Stimulated activated CD4-positive, alpha-beta T cell treated with anti-CD3 and anti-CD28 coated beads, Interleukin-2, amount 100 ng/mL, for 24 hours (primary cell): ENCODE results near the gene NRXN3.

ENCODE experiments used
- DNase-seq, 2 donors: peaks; one replicate each; pipeline ENCODE4 v3.0.0-alpha.2; 2020

NRXN3 gene

DNA sequence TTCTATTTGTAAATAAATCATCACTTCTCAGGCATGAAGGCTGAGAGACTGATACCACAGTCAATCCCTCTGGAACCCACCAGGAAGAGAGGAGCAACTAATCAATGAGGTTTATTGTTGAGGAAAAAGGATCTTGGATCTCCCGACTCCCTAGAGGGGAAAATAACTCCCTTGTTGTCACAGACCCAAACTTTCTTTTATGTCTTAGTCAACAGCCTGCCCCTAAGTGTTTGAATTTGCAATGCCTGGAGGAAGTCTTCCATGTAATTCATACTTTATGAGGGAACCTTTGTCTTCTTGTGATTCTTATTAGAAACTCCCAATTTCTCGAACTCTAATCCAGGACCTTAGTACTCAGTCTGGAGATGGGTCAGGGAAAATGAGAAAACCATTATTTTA, 1235.3 kb downstream of the NRXN3 start:
- DNase-seq, result no peak

DNA sequence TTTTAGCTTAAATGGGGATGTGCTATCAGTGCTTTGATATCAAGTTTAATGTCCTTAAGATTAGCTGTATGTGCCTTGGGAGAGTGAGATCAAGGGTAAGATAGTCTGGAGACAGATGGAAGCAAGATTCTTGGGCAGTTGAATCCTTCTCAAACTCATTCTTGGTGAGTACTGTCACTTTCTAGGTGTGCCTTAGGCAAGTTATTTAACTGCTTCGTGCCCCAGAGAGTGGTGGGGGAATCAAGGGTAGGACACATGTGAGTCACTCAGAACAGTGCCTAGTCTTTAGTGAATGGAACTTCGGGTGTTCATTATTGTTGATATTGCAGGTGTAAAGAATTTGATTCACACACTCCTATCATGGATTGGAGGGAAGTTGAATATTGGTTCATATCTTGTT, 1237.4 kb downstream of the NRXN3 start:
- no peak for DNase-seq

DNA sequence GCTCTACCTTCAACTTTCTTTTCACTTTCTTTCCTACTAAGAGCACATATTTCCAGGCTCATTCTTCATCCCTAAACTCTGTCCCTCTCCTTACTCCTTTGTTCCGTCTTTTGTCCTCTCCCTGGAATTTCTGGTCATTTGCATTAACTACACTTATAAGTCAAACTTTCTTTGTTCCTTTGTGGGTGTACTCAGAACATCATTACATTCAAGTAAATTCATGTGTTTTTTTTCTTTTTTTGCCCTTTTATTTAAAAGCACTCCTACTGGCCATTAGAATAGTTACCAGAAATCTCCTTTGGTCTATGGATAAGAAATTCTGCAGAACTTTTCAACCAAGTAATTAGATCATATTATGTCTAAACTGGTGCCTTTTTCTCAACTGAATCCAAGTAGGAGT, 1238.5 kb downstream of the NRXN3 start:
- no peak for DNase-seq

- no peak for DNase-seq
These were observed 1241.4 kb downstream of the NRXN3 start for GRCh38 chr14:79411403-79412174.

GRCh38 chr14:79412822-79413221, 1242.6 kb downstream of the NRXN3 start:
- DNase-seq, result no peak

DNA sequence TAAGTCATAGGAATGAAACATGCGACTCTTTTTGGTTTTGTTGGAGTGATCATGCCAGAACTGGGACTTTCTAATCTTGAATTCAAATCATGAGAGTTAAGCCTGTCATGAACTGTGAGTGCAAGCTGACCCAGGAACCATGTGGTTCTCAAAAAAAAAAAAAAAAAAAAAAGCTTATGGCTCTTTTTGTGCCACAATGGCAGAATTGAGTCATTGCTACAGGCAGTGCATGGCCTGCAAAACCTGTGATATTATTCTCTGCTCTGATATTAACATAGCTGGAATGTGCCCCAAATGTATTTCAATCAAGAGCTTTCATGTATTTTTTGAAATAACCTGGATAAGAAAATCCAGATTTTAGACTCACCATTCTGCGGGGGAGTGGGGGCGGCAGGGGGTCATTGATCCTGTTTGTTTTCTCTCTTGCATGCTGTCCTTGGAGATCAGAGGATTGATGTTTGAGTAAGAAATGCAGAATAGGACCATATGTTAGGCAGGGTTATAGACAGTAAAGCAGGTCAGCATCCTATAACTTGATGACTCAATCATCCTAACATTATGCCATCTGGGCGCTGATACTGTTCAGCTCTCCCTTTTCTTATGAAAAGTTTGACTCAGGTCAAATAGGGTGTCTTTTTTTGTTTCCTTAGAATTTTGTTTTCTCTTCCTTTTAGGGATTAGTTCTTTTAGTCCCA, 1243.7 kb downstream of the NRXN3 start:
- DNase-seq, result no peak

DNA sequence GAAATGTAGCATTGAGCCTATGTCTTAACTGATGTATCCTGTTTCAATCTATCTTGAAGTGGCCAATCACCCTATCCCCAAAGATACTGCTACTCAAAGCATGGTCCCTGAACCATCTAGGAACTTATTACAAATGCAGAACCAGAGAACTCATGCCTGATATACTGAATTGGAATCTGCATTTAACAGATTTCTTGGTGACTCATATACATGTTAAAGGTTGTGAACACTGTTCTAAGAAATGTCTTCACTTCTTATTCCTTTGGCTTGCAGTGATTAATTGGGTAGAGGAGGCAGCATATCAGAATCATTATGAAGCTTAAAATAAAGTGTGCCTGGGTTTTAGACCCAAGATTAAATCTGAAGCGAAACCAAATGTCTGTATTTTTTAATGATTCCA, 1245.6 kb downstream of the NRXN3 start:
- DNase-seq, result no peak

GRCh38 chr14:79417961-79418360, 1247.8 kb downstream of the NRXN3 start:
- DNase-seq, result no peak

GRCh38 chr14:79418649-79419415, 1248.7 kb downstream of the NRXN3 start:
- DNase-seq, result no peak

DNA sequence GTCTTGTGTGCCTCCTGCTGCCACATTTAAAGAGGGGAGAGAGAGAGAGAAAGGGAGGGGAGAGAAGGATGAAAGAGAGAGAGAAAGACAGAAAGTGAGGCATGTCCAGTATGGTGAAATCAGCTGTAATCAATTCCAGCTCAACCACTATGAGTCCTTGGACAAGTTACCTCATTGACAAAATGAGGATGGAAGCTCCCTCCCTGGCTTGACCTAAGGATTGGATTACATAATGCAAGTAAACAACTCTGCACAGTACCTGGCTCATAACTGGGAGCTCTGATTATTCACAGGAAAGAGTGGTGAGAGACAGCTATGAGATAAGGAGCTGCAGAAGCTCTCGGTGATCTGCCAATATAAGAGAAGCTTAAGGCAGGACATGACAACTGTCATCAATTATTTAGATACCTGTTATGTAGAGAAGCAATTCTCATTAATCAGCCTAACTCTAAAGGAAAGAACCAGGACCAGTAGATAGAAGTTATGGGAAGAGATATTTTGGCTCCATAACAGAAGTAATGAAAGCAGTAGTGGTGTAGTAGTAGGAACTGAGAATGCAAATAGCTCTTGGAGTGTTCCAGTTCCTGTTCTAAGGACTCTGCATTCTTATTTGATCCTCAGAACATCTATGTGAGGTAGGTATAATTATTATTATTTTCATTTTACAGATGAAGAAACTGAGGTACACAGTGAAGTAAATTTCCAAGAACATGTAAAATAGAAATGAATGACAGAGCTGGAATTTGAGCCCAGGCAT, 1249.6 kb downstream of the NRXN3 start:
- DNase-seq, result no peak

DNA sequence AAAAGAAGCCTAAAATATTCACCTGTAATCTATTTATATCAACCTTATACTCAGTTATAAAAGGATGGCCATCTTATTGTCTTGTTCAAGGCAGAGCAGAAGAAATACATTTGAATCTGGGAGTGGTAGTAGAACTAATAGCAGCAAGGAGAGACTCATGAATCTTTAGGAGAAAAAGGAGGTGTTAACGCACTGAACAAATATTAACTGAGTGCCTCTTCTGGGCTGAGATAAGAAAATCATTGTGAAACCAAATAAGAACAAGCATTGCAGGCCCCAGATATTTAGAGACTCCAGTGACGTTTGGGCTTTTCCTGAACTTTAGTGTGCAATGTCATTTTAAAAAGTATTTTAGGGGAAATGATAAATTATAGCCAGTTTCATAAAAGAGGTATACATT, 1250.6 kb downstream of the NRXN3 start:
- DNase-seq, result no peak

- no peak for DNase-seq
These were observed 1251.6 kb downstream of the NRXN3 start for GRCh38 chr14:79421811-79422210.

DNA sequence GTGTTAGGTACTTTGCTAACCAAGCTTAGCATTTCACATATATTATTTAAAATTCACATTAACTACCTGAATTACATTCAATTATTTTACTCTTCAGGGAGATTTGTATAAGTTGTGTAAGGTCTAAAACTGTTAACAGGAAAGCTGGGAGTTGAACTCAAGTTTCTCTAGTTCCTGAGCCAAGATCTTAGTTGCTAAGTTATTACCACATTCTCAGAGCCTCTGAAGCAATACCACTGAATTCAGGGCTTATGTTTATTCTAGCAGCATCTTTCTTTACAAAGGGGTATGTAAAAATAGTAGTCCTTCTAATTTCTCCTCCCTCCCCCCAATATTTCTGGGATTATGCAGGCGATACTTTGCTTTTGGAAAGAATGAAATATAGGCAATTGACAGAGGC, 1254.3 kb downstream of the NRXN3 start:
- no peak for DNase-seq

DNA sequence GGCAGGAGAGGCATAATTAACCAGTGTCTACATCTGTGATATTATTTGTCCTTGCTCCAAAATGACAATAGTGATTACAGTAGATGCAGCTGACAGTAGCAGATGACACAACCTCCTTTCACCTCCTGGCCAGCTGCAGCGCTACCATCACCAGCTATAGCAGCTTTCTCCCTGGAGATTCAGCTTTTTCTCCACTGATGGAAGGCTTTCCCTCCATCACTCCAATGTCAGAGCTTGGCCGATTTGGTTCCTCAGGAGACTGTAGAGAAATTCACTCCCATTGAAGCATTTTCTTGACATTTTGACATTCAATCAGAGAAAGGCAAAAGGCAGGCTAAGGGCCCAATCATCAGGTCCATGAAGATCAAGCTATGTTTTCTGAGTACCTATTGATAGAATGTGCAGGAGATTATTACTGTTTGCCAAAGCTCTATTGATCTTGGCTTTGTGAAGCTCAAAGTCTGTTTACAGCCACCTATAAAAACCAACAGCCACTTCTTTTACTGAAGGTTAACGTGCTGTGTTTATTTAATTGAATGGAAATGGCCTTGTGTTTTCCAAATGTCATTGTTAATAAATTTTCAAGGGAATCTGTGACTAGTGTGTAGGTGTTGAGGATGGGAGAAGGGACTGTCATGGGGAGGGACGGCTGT, 1256.1 kb downstream of the NRXN3 start:
- no peak for DNase-seq

DNA sequence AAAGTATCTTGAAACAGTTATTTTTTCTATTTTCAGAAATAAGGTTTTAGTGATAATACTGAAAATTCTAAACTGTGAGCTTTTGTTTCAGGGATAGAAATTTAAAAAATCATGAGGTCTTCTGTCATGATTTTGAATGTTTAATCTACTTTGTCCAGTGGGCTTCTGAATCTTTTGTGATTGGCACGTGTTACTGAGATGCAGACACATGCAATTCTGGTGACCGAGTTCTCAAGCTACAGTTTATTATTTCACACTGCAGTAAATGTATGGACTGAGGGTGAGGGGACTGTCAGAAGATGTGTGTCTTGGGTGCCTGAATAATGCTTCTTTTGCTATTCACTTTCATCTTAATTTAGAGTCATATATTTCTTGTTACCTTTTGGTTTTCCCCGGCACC, 1262.5 kb downstream of the NRXN3 start:
- DNase-seq, result no peak

DNA sequence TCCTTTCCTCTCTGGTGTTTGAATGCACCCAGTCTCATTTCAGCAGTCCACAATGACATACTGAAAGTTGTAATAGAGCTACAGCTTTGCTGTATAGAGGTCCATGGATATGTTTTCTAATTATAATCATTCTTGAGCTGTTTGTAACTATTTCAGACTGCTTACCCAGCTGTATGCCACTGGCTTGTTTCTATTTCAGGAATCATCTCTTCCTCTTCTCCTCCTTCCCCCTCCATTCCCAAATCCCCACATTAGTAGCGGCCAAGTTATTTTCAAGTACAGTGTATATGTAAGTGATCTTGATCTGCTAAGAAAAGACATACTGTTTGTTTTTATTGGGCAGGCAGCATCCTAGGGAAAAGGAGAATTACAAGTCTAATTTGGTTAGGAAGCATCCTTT, 1266.2 kb downstream of the NRXN3 start:
- no peak for DNase-seq

DNA sequence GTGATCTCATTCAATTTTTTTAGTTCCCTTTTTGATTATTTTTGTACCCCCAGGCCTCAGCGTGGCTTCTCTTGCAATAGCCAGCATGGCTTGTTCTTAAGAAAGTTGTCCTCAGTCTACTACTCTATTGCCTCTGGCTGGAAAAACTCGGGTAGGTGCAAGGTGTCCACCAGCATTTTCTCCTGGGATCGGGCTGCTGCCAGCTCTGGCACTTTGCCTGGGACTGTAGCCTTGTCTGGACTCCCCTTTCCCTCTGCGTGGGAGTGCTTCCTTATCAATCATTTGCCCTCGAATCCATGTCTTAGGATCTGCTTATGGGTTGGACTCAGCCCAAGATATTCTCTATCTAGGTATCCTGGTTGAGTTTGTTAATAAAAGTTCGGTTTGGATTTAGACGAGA, 1267.8 kb downstream of the NRXN3 start:
- DNase-seq, result no peak

GRCh38 chr14:79438696-79439342, 1268.6 kb downstream of the NRXN3 start:
- no peak for DNase-seq

GRCh38 chr14:79442786-79443185, 1272.6 kb downstream of the NRXN3 start:
- DNase-seq, result no peak

GRCh38 chr14:79443602-79444001, 1273.4 kb downstream of the NRXN3 start:
- no peak for DNase-seq

DNA sequence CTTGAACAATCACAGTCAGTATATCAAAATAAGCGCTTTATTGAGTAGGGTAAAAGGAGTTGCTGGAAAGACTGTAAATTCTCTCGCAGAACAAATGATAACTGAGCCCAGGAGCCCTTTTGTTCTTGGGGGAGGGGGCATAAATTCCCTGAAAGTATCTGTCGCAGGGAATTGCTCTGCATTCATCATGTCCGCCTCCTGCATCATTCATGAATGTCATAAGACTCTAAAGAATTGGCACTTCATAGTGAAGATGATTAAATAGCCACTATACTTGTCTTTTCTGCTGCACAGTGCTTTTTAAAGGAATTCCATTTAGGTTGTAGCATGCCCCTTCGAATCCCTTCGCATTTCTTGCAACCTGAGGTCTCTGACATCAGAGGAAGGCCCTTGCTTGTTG, 1278.8 kb downstream of the NRXN3 start:
- no peak for DNase-seq

- no peak for DNase-seq
These were observed 1281.4 kb downstream of the NRXN3 start for GRCh38 chr14:79451601-79452000.
